GM10248 (cell line): Measurements from ENCODE around the gene SNX25.

ENCODE experiments used
- CTCF ChIA-PET: fragments of 300-600 bp; sonication (Branson Sonifier 250); formaldehyde crosslinking; extraction: SDS; loops from one replicate; lab custom pipeline; 2021; ENCODE audit warnings: antibody characterized with exemption; lab: Yijun Ruan, JAX
- POLR2A ChIA-PET: fragments of 350-650 bp; sonication (Branson Sonifier 250); formaldehyde crosslinking; extraction: SDS; loops from one replicate; lab custom pipeline; 2020; ENCODE audit warnings: antibody characterized with exemption; lab: Yijun Ruan, JAX
- DNase-seq: peaks from one replicate; pipeline ENCODE4 v3.0.0; 2012; ENCODE audit errors: extremely low spot score
- CTCF ChIP-seq: IDR thresholded peaks from 2 replicates; pipeline ENCODE4 v1.5.1; 2012; ENCODE audit warnings: mild to moderate bottlenecking, low read depth; ENCODE audit errors: extremely low read depth, missing control alignments, control extremely low read depth

SNX25 gene

DNA sequence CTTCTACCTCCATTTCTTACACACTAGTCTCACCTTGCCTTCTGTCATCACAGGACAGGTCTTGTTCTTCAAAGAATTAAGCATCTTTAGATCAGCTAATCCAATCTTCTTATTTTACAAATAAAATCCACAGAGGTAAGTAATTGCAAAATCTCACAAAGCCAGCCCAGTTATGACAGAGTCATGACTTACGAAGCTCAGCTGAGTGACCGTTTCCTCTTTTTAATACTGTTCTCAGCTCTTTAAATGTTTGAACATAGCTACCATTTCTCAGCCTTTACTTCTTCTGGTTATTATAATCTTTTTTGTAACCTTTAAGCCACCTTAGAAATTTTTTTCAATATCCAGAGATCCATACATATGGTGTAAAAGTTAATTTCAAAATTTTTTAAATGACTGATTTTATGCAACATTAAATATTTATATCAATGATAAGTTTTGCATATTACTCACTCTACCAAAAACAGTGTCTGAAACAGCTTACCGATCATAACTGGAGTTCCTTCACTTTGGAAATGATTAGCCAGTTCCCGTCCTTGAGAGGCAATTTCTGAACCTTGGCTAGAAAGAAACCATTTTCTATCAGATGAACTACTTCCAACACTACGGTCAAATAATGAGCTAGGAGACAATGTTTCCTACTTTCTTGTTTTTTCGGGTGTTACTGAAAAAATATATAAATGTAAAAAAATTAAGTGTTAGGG, 196.1 kb downstream of the SNX25 start:
- POLR2A ChIA-PET = interaction anchor here (0.5 to 1.8 kb wide), 6 partner anchors 9 to 262 kb away, joined by 3 to 9 read pairs (median 4); partner anchors contain the start of genes ANKRD37, LRP2BP, SLC25A4 and UFSP2
- peak; percentile 40 for DNase-seq
- CTCF ChIA-PET = interaction anchor here (0.7 to 1.7 kb wide), 10 partner anchors 7 to 222 kb away, joined by 3 to 6 read pairs (median 4); partner anchors contain the start of gene UFSP2
- no peak for TF ChIP-seq CTCF

DNA sequence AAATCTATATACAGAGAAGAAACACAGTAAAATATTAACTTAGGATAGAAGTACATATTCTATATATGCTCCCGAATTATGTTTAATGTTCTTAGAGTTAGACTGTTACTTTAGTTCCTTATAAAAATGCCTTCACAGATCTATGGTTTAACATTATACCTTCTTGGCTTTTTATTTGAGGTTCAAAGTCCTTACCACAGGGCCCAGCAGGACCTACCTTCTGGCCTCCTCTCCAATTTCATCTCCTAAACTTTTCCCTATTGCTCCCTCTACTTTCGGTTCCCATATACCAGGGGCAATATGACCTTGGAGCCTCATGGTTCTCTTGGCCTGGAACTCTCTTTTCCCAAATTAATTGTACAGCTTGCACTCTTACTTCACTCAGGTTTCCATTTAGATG, 199.0 kb downstream of the SNX25 start:
- ChIA-PET POLR2A (no interaction called here), CTCF (no interaction called here)
- no peak for DNase-seq
- no peak for TF ChIP-seq CTCF

- TF ChIP-seq CTCF = no peak
- ChIA-PET POLR2A (interaction anchor here (0.6 kb wide), 1 partner anchor 8 kb away, joined by 3 read pairs; no protein-coding TSS in a partner anchor), CTCF (interaction anchor here (1.9 kb wide), 1 partner anchor 14 kb away, joined by 10 read pairs; the partner anchor contains the start of gene UFSP2)
- DNase-seq = no peak
Measured at GRCh38 chr4:185411849-185412248, 202.5 kb downstream of the SNX25 start.

GRCh38 chr4:185412412-185412811, 203.0 kb downstream of the SNX25 start:
- ChIA-PET CTCF (interaction anchor here (1.3 to 1.9 kb wide), 2 partner anchors 8 to 14 kb away, joined by 5 to 10 read pairs; partner anchors contain the start of gene UFSP2), POLR2A (interaction anchor here (0.6 kb wide), 1 partner anchor 8 kb away, joined by 3 read pairs; no protein-coding TSS in a partner anchor)
- TF ChIP-seq CTCF = no peak
- DNase-seq = no peak
